ENCODE results near the gene SLC7A6. TPM values are rescaled to one million over a fixed set of nuclear protein-coding genes. Genes with fewer than 3 reads are reported as not detected.

Gene SLC7A6
- total RNA-seq, 2 experiments from 2014 or later = 99.2 to 99.4 TPM

DNA sequence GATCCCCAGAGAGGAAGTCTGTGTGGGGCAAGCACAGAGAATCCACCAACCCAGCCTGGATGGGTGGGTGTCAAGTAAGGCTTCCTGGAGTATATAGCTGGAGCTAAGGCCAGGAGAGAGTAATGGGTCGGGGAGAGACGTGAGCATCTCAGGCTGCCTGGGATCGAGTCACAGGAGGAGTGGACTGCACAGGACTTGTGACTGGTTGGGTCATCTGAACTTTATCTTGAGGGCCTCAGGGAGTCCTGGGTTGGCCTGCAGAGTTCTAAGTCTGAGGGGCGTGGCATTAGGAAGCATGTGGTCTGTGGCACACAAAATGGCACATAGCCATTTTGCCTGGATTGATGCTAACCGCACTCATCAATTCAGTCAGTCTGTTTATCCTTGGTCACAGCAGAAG is 17.7 kb upstream of the SLC7A6 start:
- POLR2A ChIA-PET = no interaction called here
- CTCF ChIA-PET = interaction anchor here (3.7 kb wide), 1 partner anchor 16 kb away, joined by 34 read pairs; the partner anchor contains the start of gene SLC7A6

DNA sequence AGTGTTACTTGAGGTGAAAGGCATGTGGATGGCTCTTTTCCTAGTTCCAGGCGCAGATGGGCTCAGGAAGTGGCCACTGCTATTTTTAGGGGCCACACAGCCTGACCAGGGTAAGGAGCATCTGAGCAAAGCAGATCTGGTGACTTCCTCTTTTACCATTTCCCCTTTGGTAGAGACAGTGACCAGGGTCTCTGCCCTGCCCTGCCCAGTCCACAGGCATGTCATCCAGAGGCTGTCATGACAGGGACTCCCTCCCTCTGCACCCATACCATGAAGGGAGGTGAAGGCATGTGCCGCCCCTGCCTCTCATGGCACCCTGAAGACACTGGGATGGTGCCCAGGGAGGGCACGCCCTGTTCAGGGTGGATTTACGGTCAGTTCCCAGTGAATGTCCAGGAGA is 16.9 kb upstream of the SLC7A6 start:
- POLR2A ChIA-PET = no interaction called here
- CTCF ChIA-PET = no interaction called here

DNA sequence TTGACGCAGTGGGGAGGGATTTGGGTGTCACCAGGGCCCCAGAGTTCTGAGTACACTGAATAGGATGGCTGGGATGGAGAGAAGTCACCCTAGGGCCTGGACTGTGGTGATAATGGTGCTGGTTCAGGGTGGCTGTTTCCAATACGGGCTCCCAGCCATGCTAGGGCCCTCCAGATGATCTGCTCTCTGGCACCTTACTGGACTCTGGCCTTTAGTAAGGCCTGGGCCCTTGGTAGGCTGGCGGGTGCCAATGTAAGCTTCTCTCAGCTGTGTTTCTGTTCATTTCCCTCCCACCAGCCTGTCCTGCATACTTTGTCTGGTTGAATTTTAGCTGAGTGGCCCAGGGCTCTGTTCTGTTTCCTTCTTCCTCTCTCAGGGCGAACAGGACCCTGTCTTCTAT is 16.4 kb upstream of the SLC7A6 start:
- ChIA-PET CTCF (interaction anchor here (1.8 kb wide), 1 partner anchor 14 kb away, joined by 7 read pairs; no protein-coding TSS in a partner anchor), POLR2A (interaction anchor here (0.6 kb wide), 1 partner anchor 16 kb away, joined by 3 read pairs; the partner anchor contains the start of gene SLC7A6)

DNA sequence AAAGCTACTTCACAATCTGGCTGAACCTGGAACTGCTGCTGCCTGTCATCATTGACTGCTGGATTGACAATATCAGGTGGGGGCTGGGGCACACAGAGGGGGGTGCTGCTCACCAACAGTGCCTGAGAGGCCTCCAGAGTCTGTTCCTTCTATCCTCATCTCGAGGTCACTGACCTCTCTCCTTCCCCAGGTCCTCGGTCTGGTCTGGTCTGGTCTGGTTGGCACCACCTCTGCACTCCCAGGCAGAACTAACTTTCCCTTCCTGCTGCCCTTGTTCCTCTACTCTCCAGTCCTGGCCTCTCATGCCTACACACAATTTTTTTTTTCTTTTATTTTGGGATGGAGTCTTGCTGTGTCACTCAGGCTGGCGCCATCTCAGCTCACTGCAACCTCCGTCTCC is 15.0 kb upstream of the SLC7A6 start:
- CTCF ChIA-PET = interaction anchor here (0.6 to 1.8 kb wide), 3 partner anchors 12 to 79 kb away, joined by 3 to 7 read pairs (median 6); partner anchors contain the start of gene SLC7A6
- POLR2A ChIA-PET = interaction anchor here (0.8 kb wide), 1 partner anchor 72 kb away, joined by 3 read pairs; no protein-coding TSS in a partner anchor

DNA sequence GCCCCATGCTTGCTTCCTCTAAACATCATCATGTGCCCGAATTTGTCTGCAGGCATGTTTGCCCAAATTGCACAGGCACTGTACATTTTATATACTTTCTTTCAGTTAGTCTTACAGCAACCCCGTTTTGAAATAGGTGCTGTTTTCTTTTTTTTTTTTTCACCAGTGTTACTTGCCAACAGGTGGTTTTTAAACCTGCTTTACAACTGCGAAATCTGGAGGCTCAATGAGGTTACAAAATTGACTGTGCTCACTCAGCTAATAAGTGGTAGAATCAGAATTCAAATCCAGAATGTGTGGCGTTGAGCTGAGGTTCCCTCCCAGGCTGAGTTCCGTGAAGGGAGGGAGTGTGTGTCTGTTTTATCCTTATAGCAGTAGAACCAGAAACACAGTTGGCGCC is 13.4 kb upstream of the SLC7A6 start:
- ChIA-PET POLR2A (no interaction called here), CTCF (interaction anchor here (1.0 to 2.2 kb wide), 2 partner anchors 10 kb away, joined by 3 to 8 read pairs; no protein-coding TSS in a partner anchor)

DNA sequence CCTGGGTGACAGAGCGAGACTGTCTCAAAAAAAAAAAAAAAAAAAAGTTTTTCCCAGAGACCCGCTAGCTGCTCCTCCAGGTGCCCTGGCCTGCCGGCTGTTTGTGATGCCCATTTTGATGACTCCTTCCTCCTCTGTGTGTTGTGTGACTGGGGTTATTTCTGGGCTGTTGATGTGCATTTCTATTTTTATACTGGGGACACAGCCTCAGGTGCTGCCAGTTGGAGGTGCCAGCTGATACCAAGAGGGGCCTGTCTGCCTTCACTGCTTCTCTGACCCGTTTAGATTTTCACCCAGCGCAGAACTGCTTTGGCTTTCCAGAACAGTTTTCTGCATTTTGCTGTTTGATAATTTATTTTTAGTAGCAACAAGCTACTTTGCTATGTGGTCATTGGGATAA is 12.5 kb upstream of the SLC7A6 start:
- ChIA-PET CTCF (interaction anchor here (0.6 to 2.2 kb wide), 5 partner anchors 9 to 77 kb away, joined by 3 to 8 read pairs (median 4); partner anchors contain the start of gene SLC7A6), POLR2A (interaction anchor here (0.6 to 0.9 kb wide), 2 partner anchors 12 to 76 kb away, joined by 3 to 4 read pairs; partner anchors contain the start of gene SLC7A6)

DNA sequence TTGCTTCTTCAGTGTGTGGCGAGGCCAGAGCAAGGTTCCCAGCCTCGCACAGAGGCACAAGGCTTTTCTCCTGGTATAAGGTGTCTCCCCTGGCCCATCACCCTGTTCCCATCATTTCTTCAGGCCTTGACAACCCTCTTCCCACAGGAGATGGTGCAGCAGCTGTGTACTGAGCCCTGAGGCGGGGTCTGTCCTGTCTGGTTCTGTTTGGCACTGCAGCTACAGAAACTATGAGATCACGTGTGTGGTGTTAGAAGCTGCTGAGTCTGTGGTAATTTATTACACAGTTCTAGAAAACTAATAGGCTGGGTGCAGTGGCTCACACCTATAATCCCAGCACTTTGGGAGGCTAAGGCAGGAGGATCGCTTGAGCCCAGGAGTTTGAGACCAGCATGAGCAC is 11.9 kb upstream of the SLC7A6 start:
- ChIA-PET CTCF (interaction anchor here (0.6 to 2.2 kb wide), 4 partner anchors 9 to 77 kb away, joined by 3 to 8 read pairs (median 6); partner anchors contain the start of gene SLC7A6), POLR2A (interaction anchor here (0.9 kb wide), 1 partner anchor 12 kb away, joined by 3 read pairs; the partner anchor contains the start of gene SLC7A6)

DNA sequence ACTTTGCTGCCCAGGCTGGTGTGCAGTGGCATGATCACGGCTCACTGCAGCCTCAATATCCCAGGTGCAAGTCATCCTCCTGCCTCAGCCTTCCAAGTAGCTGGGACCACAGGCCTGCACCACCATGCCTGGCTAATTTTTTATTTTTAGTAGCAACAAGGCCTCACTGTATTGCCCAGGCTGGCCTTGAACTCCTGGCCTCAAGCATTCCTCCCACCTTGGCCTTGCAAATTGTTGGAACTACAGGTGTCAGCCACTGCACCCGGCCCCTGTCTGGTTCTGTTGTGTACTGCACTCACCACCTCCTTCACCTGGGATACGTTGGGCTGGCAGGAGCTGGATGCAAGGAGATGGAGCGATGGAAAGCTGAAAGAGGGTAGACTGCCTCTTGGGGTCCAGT is 10.6 kb upstream of the SLC7A6 start:
- CTCF ChIA-PET = interaction anchor here (0.8 kb wide), 1 partner anchor 8 kb away, joined by 3 read pairs; no protein-coding TSS in a partner anchor
- POLR2A ChIA-PET = no interaction called here

DNA sequence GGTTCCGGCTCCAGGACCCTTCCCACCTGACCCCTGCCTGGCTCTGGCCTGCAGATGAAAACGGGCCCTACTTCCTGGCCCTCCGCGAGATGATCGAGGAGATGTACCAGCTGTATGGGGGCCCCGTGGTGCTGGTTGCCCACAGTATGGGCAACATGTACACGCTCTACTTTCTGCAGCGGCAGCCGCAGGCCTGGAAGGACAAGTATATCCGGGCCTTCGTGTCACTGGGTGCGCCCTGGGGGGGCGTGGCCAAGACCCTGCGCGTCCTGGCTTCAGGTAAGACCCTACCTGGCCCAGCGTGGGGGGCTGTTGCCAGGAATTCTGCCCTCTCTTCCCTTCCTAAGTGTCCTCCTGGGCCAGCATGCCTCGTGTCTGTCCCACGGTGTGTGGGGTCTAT is 8.6 kb upstream of the SLC7A6 start:
- ChIA-PET CTCF (interaction anchor here (1.2 kb wide), 1 partner anchor 73 kb away, joined by 4 read pairs; no protein-coding TSS in a partner anchor), POLR2A (no interaction called here)

DNA sequence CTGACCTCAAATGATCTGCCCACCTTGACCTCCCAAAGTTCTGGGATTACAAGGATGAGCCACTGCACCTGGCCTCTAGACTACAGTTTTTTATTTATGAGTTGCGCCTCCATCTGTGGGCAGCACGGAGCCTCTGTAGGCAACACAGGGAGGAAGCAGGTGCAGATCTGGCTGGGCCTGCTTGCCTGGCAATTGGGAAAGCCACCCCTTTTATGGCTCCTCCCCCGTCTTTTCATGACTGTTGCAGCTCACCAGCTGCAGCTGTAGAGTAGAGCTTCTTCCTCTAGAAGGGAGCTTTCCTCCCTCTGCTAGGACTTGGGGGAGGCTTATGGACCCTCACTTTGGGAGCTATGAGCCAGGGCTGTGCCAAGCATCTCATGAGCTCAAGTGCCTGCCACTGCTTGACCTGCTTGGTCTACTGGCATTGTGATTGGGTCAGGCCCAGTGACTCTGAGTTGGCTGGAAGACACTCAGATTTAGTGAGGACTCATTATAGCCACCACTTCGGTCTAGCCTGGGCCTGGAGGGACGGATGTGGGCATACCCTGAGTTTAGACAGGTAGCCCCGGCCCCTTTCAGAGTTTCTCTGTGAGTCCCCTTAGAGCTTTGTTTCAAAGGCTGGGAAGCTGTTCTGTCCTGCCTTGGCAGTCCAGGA is 6.9 kb upstream of the SLC7A6 start:
- CTCF ChIA-PET = interaction anchor here (0.6 to 8.9 kb wide), 5 partner anchors 9 to 253 kb away, joined by 3 to 160 read pairs (median 4); no protein-coding TSS in a partner anchor

DNA sequence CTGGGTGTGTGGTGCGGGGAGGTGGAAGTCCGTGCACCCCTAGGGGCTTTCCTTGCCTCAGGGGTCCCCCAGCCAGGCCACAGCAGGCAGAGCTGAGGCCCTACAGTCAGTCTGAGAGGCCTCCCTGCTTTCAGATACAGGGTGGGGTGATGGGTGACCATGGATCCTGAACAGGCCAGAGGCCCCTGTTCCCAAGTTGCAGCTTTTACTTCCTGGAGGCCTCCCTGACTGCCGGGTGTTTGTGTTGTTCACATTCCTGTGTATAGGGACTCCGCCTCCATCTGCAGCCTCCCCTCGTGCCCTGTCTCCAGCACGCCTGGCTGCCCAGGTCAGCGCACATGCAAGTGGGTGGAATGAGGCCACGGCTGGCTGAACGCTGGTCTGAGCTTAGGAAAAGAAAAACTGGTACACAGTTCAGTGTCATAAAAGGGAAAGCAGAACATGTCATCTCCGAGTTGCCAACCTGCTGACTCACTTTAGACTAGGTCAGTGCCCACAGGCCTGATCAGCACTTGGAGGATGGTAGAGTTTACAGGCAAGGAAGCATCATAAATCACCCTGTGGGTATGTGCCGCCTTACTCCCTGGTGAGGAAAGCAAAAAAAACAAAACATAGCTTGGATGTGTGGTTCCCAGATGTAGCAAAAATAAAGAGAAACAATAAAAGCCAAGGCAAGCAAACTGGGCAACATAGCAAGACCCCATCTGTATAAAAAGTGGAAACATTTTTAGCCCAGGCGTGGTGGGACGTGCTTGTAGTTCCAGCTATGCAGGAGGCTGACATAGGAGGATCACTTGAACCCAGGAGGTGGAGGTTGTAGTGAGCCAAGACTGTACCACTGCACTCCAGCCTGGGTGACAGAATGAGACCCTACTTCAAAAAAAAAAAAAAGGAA is 6.2 kb upstream of the SLC7A6 start:
- CTCF ChIA-PET = interaction anchor here (0.6 to 8.9 kb wide), 6 partner anchors 9 to 252 kb away, joined by 3 to 160 read pairs (median 4); no protein-coding TSS in a partner anchor

More for the DNA sequence above, 6.9 kb upstream of the SLC7A6 start:
- POLR2A ChIA-PET = interaction anchor here (0.6 kb wide), 1 partner anchor 1192 kb away, joined by 3 read pairs; no protein-coding TSS in a partner anchor

DNA sequence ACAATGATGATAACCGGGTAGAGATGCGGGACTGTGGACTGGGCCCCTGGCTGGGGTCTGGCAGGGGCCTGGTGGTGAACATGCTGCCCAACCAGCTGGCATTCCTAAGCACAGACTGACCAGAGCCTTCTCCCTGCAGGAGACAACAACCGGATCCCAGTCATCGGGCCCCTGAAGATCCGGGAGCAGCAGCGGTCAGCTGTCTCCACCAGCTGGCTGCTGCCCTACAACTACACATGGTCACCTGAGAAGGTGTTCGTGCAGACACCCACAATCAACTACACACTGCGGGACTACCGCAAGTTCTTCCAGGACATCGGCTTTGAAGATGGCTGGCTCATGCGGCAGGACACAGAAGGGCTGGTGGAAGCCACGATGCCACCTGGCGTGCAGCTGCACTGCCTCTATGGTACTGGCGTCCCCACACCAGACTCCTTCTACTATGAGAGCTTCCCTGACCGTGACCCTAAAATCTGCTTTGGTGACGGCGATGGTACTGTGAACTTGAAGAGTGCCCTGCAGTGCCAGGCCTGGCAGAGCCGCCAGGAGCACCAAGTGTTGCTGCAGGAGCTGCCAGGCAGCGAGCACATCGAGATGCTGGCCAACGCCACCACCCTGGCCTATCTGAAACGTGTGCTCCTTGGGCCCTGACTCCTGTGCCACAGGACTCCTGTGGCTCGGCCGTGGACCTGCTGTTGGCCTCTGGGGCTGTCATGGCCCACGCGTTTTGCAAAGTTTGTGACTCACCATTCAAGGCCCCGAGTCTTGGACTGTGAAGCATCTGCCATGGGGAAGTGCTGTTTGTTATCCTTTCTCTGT is 5.1 kb upstream of the SLC7A6 start:
- POLR2A ChIA-PET = no interaction called here
- CTCF ChIA-PET = interaction anchor here (1.2 to 8.9 kb wide), 5 partner anchors 27 to 251 kb away, joined by 3 to 160 read pairs (median 5); no protein-coding TSS in a partner anchor

More for the DNA sequence above, 6.2 kb upstream of the SLC7A6 start:
- POLR2A ChIA-PET = interaction anchor here (0.6 kb wide), 1 partner anchor 1192 kb away, joined by 3 read pairs; no protein-coding TSS in a partner anchor

DNA sequence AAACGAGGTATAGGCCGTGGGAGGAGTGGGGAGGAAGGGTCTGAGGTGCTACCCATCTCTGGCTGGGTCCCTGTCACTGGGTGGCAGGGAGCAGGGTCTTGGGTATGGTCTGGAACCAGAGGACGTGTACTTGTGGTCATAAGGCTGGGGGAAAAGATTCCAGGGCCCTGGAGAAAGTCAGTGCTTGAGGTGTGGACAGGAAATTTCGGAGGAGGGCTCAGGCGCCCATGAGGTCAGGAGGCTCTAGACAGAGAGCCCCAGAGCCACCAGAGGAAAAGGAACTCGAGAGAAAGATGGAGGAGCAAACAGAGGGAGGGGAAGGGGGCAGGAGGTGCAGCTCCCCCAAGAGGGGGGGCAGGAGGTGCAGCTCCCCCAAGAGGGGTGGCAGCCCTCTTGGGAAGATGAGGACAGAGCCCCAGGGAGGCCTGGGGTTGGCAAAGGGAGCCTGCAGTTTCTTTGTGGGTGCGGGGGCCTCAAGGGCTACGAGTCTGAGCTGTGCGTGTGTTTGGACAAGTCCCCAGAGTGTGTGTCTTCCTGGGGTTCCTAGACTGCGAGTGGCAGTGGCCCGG is 683 bp upstream of the SLC7A6 start:
- ChIA-PET POLR2A (interaction anchor here (0.6 to 2.1 kb wide), 14 partner anchors 9 to 178 kb away, joined by 3 to 21 read pairs (median 4); partner anchors contain the start of genes NFATC3, PLA2G15, PRMT7 and SLC7A6OS), CTCF (interaction anchor here (0.8 to 8.9 kb wide), 27 partner anchors 10 to 964 kb away, joined by 3 to 160 read pairs (median 6); partner anchors contain the start of genes ESRP2, PLA2G15, PRMT7 and SLC7A6OS)

DNA sequence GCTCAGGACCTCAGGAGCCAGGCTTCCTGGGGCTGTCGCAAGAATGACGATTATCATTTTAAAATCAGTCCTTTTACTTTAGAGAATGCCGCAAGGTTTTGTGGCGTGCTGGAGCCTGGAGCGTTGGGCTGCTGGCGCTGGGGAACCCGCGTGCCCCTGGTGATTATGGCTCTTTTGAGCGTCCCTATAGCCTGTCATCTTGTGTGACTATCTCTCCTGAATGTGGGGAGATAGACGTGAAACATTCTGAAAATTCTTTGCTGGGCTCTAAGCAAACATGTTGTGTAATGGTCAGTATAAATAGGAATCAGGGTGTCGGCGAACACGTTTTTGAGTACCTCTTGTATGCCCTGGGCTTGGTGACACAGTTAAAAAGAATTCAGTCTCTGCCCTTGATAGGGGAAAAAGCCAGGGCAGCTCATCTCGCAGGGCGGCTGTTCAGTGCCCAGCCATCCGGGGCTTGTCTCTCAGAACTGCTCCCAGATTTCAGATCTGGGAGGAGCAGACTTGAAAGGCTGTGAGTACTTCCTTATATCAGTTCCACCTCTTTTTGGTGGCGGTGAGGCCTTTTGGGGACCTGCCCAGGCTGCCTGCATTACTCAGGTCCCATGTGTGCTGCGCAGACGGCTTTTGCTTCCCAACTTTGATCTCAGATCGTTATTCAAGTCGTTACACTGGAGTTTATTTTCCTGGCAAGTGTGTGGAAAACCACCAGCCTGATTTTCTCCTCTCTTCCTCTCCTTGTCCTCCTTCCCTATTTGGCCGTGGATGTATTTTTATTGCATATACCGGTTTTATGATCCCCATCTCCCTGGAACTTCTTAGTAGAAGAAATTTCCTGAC is 973 bp downstream of the SLC7A6 start:
- ChIA-PET CTCF (interaction anchor here (2.6 to 8.9 kb wide), 3 partner anchors 24 to 63 kb away, joined by 18 to 160 read pairs (median 23); partner anchors contain the start of genes PRMT7 and SLC7A6OS), POLR2A (interaction anchor here (1.0 kb wide), 1 partner anchor 52 kb away, joined by 5 read pairs; no protein-coding TSS in a partner anchor)

DNA sequence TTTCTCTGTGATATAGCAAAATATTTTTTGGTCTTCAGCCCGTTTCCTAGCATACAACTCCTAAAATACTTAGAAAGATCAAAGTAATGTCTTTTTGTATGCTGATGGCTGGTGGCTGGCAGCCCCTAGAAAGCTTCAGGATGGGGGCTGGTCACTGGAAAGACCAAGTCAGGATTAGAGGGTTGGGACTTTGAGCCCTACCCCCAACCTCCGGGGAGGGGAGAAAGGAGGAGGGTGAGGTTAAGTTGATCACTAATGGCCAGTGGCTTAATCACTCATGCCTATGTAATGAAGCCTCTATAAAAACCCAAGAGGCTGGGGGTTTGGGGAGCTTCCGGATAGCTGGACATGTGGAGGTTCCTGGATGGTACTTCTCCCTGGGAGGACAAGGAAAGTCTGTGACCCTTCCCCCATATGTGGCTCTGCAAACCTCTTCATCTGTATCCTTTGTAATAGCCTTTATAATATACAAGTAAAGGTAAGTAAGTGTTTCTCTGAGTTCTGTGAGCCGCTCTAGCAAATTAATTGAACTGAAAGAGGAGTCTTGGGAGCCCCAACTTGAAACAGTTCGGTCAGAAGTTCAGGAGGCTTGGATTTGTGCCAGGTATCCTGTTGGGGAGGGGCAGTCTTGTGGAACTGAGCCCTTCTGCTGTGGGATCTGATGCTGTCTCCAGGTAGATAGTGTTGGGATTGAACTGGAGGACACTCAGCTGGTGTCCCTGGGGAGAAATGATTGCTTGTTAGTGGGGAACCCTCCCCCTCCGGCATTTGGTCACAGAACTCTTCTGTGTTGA is 3.5 kb downstream of the SLC7A6 start:
- ChIA-PET CTCF (interaction anchor here (0.8 to 1.2 kb wide), 3 partner anchors 9 to 61 kb away, joined by 3 to 4 read pairs (median 3); no protein-coding TSS in a partner anchor), POLR2A (no interaction called here)

DNA sequence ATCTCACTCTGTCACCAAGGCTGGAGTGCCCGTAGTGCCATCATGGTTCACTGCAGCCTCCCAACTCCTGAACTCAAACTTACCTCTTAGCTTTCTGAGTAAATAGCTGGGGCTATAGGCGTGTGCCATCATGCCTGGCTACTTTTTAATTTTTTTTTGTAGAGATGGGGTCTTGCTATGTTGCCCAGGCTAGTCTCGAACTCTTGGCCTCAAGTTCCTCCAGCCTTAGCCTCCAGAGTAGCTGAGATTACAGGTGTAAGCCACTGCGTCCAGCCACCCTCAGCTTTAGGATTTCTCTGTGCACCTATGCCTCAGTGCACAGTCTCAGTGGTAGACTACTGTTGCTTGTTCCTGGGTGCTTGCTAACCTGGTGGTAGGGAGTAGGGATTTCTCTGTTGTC is 5.5 kb downstream of the SLC7A6 start:
- CTCF ChIA-PET = interaction anchor here (0.7 to 1.1 kb wide), 3 partner anchors 17 to 40 kb away, joined by 3 to 5 read pairs (median 3); no protein-coding TSS in a partner anchor
- POLR2A ChIA-PET = no interaction called here

Measured in activated CD8-positive, alpha-beta memory T cell treated with anti-CD3 and anti-CD28 coated beads for 36 hours (primary cell).